Sigmoid colon (tissue), 7 donors: ENCODE results near the gene MRPL44. TPM values are rescaled to one million over a fixed set of nuclear protein-coding genes. Genes with fewer than 3 reads are reported as not detected.

Source experiments
- DNase-seq: peaks from one replicate; pipeline ENCODE4 v3.0.0-alpha.2; 2019
- H3K27ac ChIP-seq, 4 donors: fragments of 200-600 bp; sonication (generic); one replicate each; pipeline ENCODE4 v1.5.1; 2016 to 2019; ENCODE audit warnings: mild to moderate bottlenecking in 1 of 4
- H3K27me3 ChIP-seq, 3 donors: fragments of 200-600 bp; sonication (generic); one replicate each; pipeline ENCODE4 v1.5.1; 2019; ENCODE audit warnings: mild to moderate bottlenecking in 1 of 3
- H3K36me3 ChIP-seq, 4 donors: fragments of 200-600 bp; sonication (generic); one replicate each; pipeline ENCODE4 v1.5.1; 2016 to 2019
- H3K4me1 ChIP-seq, 4 donors: fragments of 200-600 bp; sonication (generic); one replicate each; pipeline ENCODE4 v1.5.1; 2017 to 2019
- H3K4me3 ChIP-seq, 4 donors: fragments of 200-600 bp; sonication (generic); one replicate each; pipeline ENCODE4 v1.5.1; 2017 to 2019; ENCODE audit warnings: mild to moderate bottlenecking in 2 of 4, moderate library complexity in 1 of 4
- H3K9me3 ChIP-seq, 4 donors: fragments of 200-600 bp in 3 of 4; sonication (generic) in 3 of 4; one replicate each; pipeline versions ENCODE4 v1.5.1 to v1.6.1; 2013 to 2019
- EP300 ChIP-seq, 4 donors: sonication (generic); formaldehyde crosslinking; IDR thresholded peaks; one replicate each; pipeline ENCODE4 v1.6.1; 2017; ENCODE audit warnings: antibody characterized with exemption in 4 of 4
- POLR2A ChIP-seq, 2 donors: fragments of 450-650 bp; IDR thresholded peaks; one replicate each; pipeline ENCODE4 v1.6.1; 2016; ENCODE audit warnings: antibody characterized with exemption in 2 of 2, mild to moderate bottlenecking in 2 of 2, moderate library complexity in 2 of 2
- POLR2AphosphoS5 ChIP-seq, 4 donors: sonication (generic); formaldehyde crosslinking; IDR thresholded peaks; one replicate each; pipeline ENCODE4 v1.6.1; 2017; ENCODE audit warnings: antibody characterized with exemption in 4 of 4
- WGBS, 2 donors: extraction: QIAGEN DNeasy Blood & Tissue Kit; methylation state at CpG; one replicate each; pipeline ENCODE4 v1.1.7; 2013; 5-methylcytosine and 5-hydroxymethylcytosine counted together
- intact Hi-C: fragments of 100-400 bp; cut with DNase I; formaldehyde crosslinking; loops from one replicate; pipeline ENCODE4 v1.15.1; 2023
- polyA plus RNA-seq, 3 donors: library from polyadenylated mRNA; stranded (reverse); fragments of 200-250 nt; gene quantifications; one replicate each; pipeline ENCODE4 v1.2.3, GENCODE V29; 2013
- total RNA-seq, 4 donors: library from RNA; depleted of rRNA; stranded (reverse); fragments of >200 nt; gene quantifications; one replicate each; pipeline ENCODE4 v1.1.0, GENCODE V29; 2016
- TF ChIP-seq, protein P1 (sequence below), 4 experiments: fragments of 450-650 bp in 3 of 4; fragments of 200-600 bp in 1 of 4; IDR thresholded peaks; one replicate each; pipeline ENCODE4 v1.5.1; 2016 to 2019; ENCODE audit warnings: antibody characterized with exemption in 4 of 4, mild to moderate bottlenecking in 3 of 4, moderate library complexity in 2 of 4
- donor health status: healthy with polysubstance abuse.
- donor health status: Bipolar disorder and iron deficiency.
- donor health status: healthy.

The MRPL44 gene
- total and polyA plus RNA-seq, 7 donors: 14.9 to 51.3 (median 22.8) TPM

GRCh38 chr2:223949241-223949840 lies 7.9 kb upstream of the MRPL44 start:
- TF ChIP-seq EP300 (IDR thresholded peaks at IDR 0.05) (no peak), POLR2A (IDR thresholded peaks at IDR 0.05) (no peak), POLR2AphosphoS5 (IDR thresholded peaks at IDR 0.05) (no peak)
- TF ChIP-seq, protein P1, sequence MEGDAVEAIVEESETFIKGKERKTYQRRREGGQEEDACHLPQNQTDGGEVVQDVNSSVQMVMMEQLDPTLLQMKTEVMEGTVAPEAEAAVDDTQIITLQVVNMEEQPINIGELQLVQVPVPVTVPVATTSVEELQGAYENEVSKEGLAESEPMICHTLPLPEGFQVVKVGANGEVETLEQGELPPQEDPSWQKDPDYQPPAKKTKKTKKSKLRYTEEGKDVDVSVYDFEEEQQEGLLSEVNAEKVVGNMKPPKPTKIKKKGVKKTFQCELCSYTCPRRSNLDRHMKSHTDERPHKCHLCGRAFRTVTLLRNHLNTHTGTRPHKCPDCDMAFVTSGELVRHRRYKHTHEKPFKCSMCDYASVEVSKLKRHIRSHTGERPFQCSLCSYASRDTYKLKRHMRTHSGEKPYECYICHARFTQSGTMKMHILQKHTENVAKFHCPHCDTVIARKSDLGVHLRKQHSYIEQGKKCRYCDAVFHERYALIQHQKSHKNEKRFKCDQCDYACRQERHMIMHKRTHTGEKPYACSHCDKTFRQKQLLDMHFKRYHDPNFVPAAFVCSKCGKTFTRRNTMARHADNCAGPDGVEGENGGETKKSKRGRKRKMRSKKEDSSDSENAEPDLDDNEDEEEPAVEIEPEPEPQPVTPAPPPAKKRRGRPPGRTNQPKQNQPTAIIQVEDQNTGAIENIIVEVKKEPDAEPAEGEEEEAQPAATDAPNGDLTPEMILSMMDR (IDR thresholded peaks at IDR 0.05): no peak
- H3K4me1 ChIP-seq: peaks cover 0 to 10% (median 7%) of the 10 kb centered on the region in 4 donors
- H3K27ac ChIP-seq: no peak overlapping the region
- intact Hi-C loops: no loop called here
- no peak for DNase-seq
- H3K27me3 ChIP-seq: no peaks in the 10 kb centered on the region
- no peaks in the 10 kb centered on the region for H3K9me3 ChIP-seq
- no peak overlapping the region for H3K4me3 ChIP-seq
- no peaks in the 10 kb centered on the region for H3K36me3 ChIP-seq
- 70 to 77% methylated on average over 3 of the region's 3 CpGs for WGBS, 2 donors

DNA sequence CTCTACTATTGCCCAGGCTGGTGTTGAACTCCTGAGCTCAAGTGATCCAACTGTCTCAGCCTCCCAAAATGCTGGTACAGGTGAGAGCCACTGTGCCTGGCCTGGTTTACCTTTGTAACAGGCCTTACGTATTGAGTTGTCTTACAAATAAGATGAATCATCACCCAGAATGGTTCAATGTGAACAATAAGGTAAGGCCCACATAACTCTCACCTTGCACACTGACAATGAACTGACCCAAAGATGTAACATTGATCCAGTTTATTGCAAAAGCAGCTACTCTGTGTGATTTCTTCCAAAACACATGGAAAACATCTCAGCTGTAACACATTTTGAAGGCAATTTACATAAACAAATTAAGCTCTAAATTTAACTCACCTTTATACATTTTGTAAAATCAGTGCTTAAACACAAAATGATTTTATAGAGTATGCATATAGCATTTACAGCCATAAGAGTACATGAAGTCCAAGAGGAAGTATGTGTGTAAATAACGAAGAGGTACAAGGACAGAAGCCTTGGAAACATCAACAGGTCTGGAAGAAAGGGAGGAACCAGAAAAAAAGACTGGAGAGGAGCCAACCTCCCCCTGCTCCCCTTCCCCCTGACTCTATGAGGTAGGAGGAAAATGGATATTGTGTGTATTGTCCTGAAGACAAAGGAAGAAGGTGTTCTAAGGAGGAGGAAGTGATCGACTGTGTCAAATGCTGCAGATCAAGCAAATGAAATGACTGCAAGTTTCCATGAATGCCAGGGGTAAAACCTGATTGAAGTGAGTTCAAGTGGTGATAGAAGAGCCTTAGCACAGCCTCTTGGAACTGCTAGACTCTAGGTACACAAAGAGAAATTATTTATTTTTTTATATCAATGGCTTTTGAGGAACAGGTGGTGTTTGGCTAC lies 6.6 kb upstream of the MRPL44 start:
- intact Hi-C loops: loop anchor here (10.0 kb wide), 1 partner anchor 634 kb away; the partner anchor contains the start of gene CUL3
- WGBS, 2 donors: 21 to 53% methylated on average over 3 of the region's 3 CpGs

GRCh38 chr2:223952280-223952968 lies 4.8 kb upstream of the MRPL44 start:
- Histone ChIP-seq H3K27me3 (no peaks in the 10 kb centered on the region), H3K4me3 (no peak overlapping the region), H3K9me3 (no peaks in the 10 kb centered on the region), H3K36me3 (no peaks in the 10 kb centered on the region), H3K4me1 (peaks cover 0 to 10% (median 4%) of the 10 kb centered on the region in 4 donors), H3K27ac (no peak overlapping the region)
- no peak for DNase-seq
- TF ChIP-seq, protein P1 (IDR thresholded peaks at IDR 0.05): no peak
- no peak for TF ChIP-seq POLR2A (IDR thresholded peaks at IDR 0.05)
- TF ChIP-seq POLR2AphosphoS5 (IDR thresholded peaks at IDR 0.05): no peak
- WGBS, 2 donors: 64 to 73% methylated on average over 6 of the region's 6 CpGs
- intact Hi-C loops: loop anchor here (10.0 kb wide), 1 partner anchor 632 kb away; the partner anchor contains the start of gene CUL3

More for the DNA sequence above, 6.6 kb upstream of the MRPL44 start:
- Histone ChIP-seq H3K4me1 (peaks cover 0 to 5% (median 3%) of the 10 kb centered on the region in 4 donors), H3K27me3 (no peaks in the 10 kb centered on the region), H3K27ac (no peak overlapping the region), H3K4me3 (no peak overlapping the region), H3K9me3 (no peaks in the 10 kb centered on the region), H3K36me3 (no peaks in the 10 kb centered on the region)
- no peak for TF ChIP-seq POLR2AphosphoS5 (IDR thresholded peaks at IDR 0.05)
- no peak for TF ChIP-seq POLR2A (IDR thresholded peaks at IDR 0.05)
- TF ChIP-seq, protein P1 (IDR thresholded peaks at IDR 0.05): no peak
- no peak for TF ChIP-seq EP300 (IDR thresholded peaks at IDR 0.05)
- DNase-seq: no peak

DNA sequence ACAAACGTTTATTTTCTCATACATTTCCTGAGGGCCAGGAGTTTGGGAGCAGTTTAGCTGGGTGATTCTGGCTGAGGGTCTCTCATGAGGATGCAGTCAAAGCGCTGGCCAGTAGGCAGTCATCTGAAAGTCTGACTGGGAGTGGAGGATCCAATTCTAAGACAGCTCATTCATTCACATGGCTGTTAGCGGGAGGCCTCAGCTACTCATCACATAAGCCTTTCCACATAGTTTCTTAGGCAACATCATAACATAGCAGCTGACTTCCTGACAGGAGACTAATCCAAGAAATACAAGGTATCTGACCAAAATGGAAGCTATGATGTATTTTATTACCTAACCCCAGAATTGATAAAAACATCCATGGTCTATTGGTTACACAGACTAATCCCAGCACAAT lies 2.9 kb upstream of the MRPL44 start:
- H3K27ac ChIP-seq: no peak overlapping the region
- H3K36me3 ChIP-seq: no peaks in the 10 kb centered on the region
- no peaks in the 10 kb centered on the region for H3K27me3 ChIP-seq
- intact Hi-C loops: loop anchor here (10.0 kb wide), 1 partner anchor 630 kb away; the partner anchor contains the start of gene CUL3
- H3K9me3 ChIP-seq: no peaks in the 10 kb centered on the region
- 90 to 93% methylated on average over 3 of the region's 3 CpGs for WGBS, 2 donors
- no peak overlapping the region for H3K4me3 ChIP-seq
- DNase-seq: no peak
- peaks cover 0 to 24% (median 18%) of the 10 kb centered on the region in 4 donors for H3K4me1 ChIP-seq
- TF ChIP-seq EP300 (IDR thresholded peaks at IDR 0.05) (no peak), POLR2AphosphoS5 (IDR thresholded peaks at IDR 0.05) (no peak)
